Effector CD8-positive, alpha-beta T cell (primary cell): Measurements from ENCODE around the gene AXIN2.
"Not testable (repeated sequence)": the region's sequence is repeated elsewhere in the genome, so short reads cannot be mapped to it uniquely, and the experiment has no call there.

Experiments used
- DNase-seq: peaks from one replicate; lab custom pipeline; 2025; lab: John Stamatoyannopoulos, UW

AXIN2 gene

DNA sequence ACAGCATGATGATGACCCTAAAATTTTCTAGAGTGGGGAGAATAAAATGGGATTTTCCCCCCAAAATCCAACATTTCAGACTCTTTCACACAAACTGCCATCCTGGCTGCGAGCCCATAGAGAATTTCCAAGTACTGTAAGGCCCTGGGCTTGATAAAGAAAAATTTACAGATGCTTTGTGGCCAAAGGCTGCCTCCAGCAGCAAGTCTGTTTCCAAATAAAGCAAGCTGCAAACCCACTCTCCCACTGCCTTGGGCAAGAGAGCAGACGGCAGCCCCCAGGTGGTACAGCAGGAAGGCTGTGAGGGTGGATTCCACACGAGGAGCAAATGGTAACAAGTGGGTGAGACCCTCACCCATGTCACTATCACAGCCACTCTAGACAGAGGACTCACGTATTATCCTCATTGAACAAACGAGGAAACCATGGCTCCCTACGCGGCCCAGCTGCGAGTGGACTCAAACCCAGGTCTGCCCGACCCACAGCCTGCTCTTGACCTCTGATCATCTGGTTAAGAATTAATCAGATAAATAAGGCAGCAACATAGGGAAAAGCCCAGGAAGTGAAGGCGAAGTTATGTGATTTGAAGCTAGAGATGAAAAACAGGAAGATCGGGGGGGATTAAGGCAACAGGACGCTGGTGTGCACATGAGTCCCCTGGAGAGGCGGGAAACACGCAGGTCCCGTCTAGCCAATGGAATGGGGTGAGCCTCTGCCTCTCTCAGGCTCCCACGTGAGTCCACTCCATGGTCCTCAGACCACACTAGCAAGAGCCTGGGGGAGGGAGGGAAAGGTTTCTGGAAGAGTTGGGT is 37.4 kb downstream of the AXIN2 start:
- DNase-seq = no peak

DNA sequence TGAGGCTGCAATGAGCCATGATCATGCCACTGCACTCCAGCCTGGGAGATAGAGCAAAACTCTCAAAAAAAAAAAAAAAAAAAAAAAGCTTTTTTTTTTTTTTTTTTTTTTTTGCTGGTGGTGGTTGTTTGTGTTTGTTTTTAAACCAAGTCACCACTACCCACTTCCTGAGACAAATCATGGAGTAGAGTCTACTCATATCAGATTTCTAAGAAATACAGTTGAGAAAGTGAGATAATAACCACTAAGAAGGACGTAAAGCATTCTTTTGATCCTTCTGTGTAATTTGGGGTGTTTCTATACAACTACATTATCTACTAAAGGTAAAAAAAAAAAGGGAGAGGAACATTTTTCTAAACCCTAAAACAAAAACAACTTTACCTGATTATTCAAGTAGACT is 38.0 kb downstream of the AXIN2 start:
- no peak for DNase-seq

GRCh38 chr17:65522751-65523404 is 38.6 kb downstream of the AXIN2 start:
- DNase-seq = no peak

DNA sequence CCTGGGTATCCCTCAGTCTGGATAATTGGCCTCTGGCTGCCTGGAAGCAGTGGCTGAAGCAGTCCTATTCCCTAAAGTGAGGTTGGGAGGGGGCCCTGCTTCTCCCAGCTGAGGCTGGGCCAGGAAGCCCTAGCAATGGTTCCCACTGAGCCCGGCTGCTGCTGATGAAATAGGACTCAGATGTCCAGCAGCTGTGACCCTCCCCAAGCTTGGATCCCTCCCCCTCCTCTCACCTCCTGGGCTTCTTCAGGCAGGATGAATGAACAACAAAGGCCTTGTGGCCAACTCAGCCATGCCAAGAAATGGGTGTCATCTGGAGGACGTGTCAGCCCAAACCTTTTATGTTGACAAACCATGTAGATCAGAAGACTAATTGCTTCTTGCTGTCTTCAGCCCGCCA is 42.0 kb downstream of the AXIN2 start:
- DNase-seq = no peak

GRCh38 chr17:65518256-65518655 is 43.2 kb downstream of the AXIN2 start:
- no peak for DNase-seq

DNA sequence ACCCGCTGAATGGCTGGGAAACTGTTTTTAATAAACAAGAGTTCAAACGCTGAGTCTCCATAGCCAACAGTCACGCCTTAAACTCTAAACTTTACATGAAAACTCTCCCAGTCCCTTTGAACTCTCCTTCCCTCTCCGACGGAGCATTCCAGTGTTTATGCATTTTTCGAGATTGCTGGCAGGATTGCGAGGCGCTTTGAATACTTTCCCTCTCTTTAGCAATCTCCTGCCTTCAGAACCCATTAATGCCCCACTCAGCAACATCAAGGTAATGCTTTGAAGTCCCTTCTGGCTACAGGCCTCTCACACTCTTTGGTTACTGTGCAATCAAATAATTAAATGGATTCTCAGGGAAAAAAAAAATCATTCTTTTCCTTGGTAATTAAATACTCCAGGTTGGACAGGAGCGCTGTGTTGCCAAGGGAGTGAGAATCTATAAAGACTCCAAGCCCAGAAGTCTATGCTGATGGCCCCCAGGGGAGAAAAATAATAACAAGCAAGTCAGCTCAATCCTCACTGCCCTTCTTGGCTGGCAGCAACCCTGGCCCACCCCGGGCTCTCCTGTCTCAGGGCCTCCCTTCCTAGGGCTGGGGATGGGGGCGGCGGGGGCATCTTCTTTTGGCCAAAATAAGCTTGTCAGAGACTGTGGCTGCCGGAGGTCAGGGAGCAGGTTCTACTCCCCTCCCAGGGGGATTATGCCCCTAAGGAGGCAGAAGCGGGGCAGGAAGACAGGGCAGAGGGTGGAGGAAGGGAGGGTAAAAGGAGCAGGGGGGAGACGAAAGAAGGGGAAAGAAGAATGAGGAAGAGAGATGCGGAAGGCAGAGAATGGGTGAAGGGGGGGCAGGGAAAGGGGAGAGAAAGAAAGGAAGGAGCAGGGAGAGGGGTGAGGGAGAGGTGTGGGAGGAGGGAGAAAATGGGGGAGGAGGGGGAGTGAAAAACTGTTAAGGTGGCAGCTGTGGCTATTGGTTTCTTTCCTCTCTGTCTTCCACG is 45.2 kb downstream of the AXIN2 start:
- no peak for DNase-seq

- DNase-seq = no peak
Measured at GRCh38 chr17:65515512-65515911, 45.9 kb downstream of the AXIN2 start.

GRCh38 chr17:65514541-65514940 is 46.9 kb downstream of the AXIN2 start:
- no peak for DNase-seq

- DNase-seq = no peak
Measured at GRCh38 chr17:65514082-65514481, 47.4 kb downstream of the AXIN2 start.

- no peak for DNase-seq
Measured at GRCh38 chr17:65511316-65511715, 50.1 kb downstream of the AXIN2 start.

DNA sequence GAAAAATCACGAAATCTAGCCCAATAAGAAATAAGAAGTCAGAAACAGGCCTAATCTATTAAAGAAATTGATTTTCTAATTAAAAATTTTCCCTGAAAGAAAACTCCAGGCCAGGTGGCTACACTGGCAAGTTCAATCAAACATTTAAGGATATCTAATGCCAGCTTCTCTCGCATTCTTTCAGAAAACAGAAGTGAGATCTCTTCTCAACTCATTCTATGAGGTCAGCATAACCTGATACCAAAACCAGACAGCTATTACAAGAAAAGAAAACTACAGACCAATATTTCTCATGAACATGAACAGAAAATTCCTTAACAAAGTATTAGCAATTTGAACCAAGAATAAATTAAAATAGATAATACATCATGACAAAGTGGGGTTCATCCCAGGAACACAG is 52.4 kb downstream of the AXIN2 start:
- DNase-seq = no peak

DNA sequence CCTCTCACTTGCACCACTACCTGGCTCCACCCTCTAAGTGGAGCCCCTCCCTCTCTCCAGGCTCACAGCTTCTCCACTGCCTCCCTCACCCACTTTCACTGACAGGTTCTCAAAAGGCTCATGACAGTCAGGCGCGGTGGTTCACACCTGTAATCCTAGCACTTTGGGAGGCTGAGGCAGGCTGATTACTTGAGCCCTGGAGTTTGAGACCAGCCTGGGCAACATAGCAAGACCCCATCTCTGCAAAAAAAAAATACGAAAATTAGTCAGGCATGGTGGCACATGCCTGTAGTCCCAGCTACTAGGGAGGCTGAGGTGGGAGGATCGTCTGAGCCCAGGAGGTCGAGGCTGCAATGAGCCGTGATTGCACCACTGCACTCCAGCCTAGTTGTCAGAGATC is 56.8 kb downstream of the AXIN2 start:
- not testable (repeated sequence) for DNase-seq

GRCh38 chr17:65504141-65504540 is 57.3 kb downstream of the AXIN2 start:
- DNase-seq = no peak

- no peak for DNase-seq
Measured at GRCh38 chr17:65503557-65503956, 57.9 kb downstream of the AXIN2 start.

- DNase-seq = no peak
Measured at GRCh38 chr17:65498816-65499215, 62.6 kb downstream of the AXIN2 start.

DNA sequence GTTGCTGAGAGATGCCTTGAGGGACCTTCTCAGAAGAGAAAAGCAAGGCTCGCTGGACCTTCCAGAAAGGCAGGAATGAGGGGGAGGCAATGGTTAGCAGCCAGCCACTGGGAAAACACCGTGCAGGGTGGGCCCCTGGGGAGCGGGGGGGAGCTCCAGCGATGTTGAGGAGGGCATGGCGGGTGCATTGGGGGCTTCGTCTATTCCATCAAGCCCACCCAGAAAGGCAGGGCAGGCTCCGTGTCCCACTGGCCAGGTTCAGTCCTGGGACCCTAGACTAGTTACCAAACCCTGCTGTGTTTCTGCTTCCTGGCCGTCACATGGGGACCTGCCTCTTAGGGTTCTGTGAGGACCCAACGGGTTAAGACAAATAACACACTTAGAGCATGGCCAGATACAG is 64.6 kb downstream of the AXIN2 start:
- no peak for DNase-seq

GRCh38 chr17:65495122-65496055 is 66.1 kb downstream of the AXIN2 start:
- no peak for DNase-seq

GRCh38 chr17:65489413-65490155 is 71.9 kb downstream of the AXIN2 start:
- DNase-seq = no peak

GRCh38 chr17:65488665-65489064 is 72.8 kb downstream of the AXIN2 start:
- no peak for DNase-seq

GRCh38 chr17:65487990-65488389 is 73.5 kb downstream of the AXIN2 start:
- DNase-seq = no peak

GRCh38 chr17:65487161-65487560 is 74.3 kb downstream of the AXIN2 start:
- no peak for DNase-seq
